MCF 10A (cell line): ENCODE results near the gene RRAD. TPM values are rescaled to one million over a fixed set of nuclear protein-coding genes. Genes with fewer than 3 reads are reported as not detected.
A peak's percentile ranks its signal among the peaks of the same experiment; 100 is the strongest.

Experiments used
- BruUV-seq: library from RNA; stranded (reverse); fragments of 400-500 nt; replicated peaks from 2 replicates; lab custom pipeline; 2021; lab: Mats Ljungman, UMichigan
- CTCF ChIA-PET: fragments of 300-600 bp; sonication (Branson Sonifier 250); formaldehyde crosslinking; extraction: SDS; loops from one replicate; lab custom pipeline; 2021; ENCODE audit warnings: antibody characterized with exemption, inconsistent platforms; lab: Yijun Ruan, JAX
- POLR2A ChIA-PET: fragments of 300-600, 350-650 bp; sonication (Branson Sonifier 250); formaldehyde crosslinking; extraction: SDS; loops from one replicate; lab custom pipeline; 2020; ENCODE audit warnings: antibody characterized with exemption, inconsistent platforms; lab: Yijun Ruan, JAX
- DNase-seq: peaks from one replicate; pipeline ENCODE4 v3.0.0-alpha.2; 2018; ENCODE audit not compliant: unreplicated experiment
- H3K27ac Mint-ChIP-seq: one replicate; pipeline ENCODE4 v1.8.0; 2022; ENCODE audit warnings: mild to moderate bottlenecking, low read depth, mixed read lengths; ENCODE audit not compliant: unreplicated experiment
- H3K27me3 Mint-ChIP-seq: one replicate; pipeline ENCODE4 v1.8.0; 2022; ENCODE audit warnings: mixed read lengths; ENCODE audit not compliant: insufficient read depth, unreplicated experiment
- H3K36me3 Mint-ChIP-seq: one replicate; pipeline ENCODE4 v1.8.0; 2022; ENCODE audit warnings: mild to moderate bottlenecking, moderate library complexity, mixed read lengths; ENCODE audit not compliant: insufficient read depth, unreplicated experiment
- H3K4me1 Mint-ChIP-seq: one replicate; pipeline ENCODE4 v1.8.0; 2022; ENCODE audit warnings: mixed read lengths; ENCODE audit not compliant: insufficient read depth, unreplicated experiment
- H3K4me3 Mint-ChIP-seq: one replicate; pipeline ENCODE4 v1.8.0; 2022; ENCODE audit warnings: mild to moderate bottlenecking, moderate library complexity, mixed read lengths; ENCODE audit not compliant: unreplicated experiment
- H3K9me3 Mint-ChIP-seq: one replicate; pipeline ENCODE4 v1.8.0; 2022; ENCODE audit warnings: mixed read lengths; ENCODE audit not compliant: unreplicated experiment
- intact Hi-C: fragments of 100-400 bp; cut with micrococcal nuclease; formaldehyde crosslinking; loops from 2 replicates; pipeline ENCODE4 v1.14.1; 2022
- total RNA-seq: library from RNA; stranded (reverse); gene quantifications from 2 replicates; pipeline ENCODE4 v1.2.3, GENCODE V29; 2022
- TF ChIP-seq, protein P1 (sequence below): fragments of 200-600 bp; IDR thresholded peaks from one replicate; pipeline ENCODE4 v1.8.0; 2022; ENCODE audit warnings: antibody characterized with exemption, mild to moderate bottlenecking; ENCODE audit not compliant: unreplicated experiment

RRAD gene
- total RNA-seq, 1 experiment from 2014 or later = not detected

DNA sequence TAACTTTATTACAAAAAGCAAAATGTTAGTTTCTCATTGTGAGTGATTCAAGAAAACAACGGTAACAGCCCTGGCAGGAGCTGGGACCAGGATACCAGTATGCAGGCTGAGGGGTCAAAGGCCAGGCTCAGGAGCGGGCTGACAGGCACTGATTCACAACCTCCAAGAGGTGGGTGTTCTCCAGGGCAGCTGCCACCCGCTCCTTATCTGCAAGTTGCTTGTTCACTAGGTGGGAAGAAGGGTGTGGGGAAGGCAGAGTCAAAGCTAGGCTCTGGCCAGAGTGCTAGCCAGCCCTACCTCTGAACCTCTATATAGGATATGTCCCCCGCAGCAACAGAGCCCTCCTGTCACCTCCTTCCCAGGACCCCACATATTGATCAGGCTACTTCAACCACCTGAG lies 6.7 kb upstream of the RRAD start:
- Mint-ChIP-seq H3K27ac (no peak overlapping the region), H3K4me3 (no peak overlapping the region)

DNA sequence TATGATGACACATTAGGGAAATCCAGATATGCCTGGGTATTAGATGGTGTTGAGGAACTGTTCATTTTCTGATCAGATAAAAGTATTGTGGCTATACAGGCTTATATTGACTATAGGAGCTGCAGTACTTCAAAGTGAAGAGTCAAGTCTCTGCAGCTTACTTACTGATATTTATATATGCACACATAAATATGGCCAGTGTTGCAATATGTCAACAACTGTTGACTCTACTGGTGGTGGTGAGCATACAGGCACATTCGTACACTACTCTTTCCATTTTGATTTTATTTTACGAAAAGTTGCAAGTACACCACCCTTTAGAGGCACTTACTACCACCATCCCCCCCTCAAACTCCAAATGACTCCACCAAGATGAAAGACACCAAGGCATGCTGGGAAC lies 6.3 kb upstream of the RRAD start:
- ChIA-PET CTCF (interaction anchor here (1.0 to 5.5 kb wide), 3 partner anchors 33 to 515 kb away, joined by 3 to 58 read pairs (median 3); no protein-coding TSS in a partner anchor), POLR2A (interaction anchor here (0.8 to 1.5 kb wide), 2 partner anchors 9 to 13 kb away, joined by 3 read pairs; no protein-coding TSS in a partner anchor)
- H3K4me3 Mint-ChIP-seq = no peak overlapping the region
- no peak overlapping the region for H3K27ac Mint-ChIP-seq
- peaks cover 53% of the 10 kb centered on the region for H3K4me1 Mint-ChIP-seq
- H3K27me3 Mint-ChIP-seq = no peaks in the 10 kb centered on the region
- H3K9me3 Mint-ChIP-seq = no peaks in the 10 kb centered on the region
- peaks cover 32% of the 10 kb centered on the region for H3K36me3 Mint-ChIP-seq
- intact Hi-C loops = no loop called here
- DNase-seq = no peak
- TF ChIP-seq, protein P1, sequence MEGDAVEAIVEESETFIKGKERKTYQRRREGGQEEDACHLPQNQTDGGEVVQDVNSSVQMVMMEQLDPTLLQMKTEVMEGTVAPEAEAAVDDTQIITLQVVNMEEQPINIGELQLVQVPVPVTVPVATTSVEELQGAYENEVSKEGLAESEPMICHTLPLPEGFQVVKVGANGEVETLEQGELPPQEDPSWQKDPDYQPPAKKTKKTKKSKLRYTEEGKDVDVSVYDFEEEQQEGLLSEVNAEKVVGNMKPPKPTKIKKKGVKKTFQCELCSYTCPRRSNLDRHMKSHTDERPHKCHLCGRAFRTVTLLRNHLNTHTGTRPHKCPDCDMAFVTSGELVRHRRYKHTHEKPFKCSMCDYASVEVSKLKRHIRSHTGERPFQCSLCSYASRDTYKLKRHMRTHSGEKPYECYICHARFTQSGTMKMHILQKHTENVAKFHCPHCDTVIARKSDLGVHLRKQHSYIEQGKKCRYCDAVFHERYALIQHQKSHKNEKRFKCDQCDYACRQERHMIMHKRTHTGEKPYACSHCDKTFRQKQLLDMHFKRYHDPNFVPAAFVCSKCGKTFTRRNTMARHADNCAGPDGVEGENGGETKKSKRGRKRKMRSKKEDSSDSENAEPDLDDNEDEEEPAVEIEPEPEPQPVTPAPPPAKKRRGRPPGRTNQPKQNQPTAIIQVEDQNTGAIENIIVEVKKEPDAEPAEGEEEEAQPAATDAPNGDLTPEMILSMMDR = no peak
- no TSS peak for BruUV-seq

More for the DNA sequence above, 6.7 kb upstream of the RRAD start:
- CTCF ChIA-PET = interaction anchor here (0.5 to 5.5 kb wide), 4 partner anchors 25 to 1106 kb away, joined by 3 to 58 read pairs (median 3); no protein-coding TSS in a partner anchor
- no TSS peak for BruUV-seq
- TF ChIP-seq, protein P1 = no peak
- H3K27me3 Mint-ChIP-seq = no peaks in the 10 kb centered on the region
- peaks cover 36% of the 10 kb centered on the region for H3K36me3 Mint-ChIP-seq
- H3K4me1 Mint-ChIP-seq = peaks cover 51% of the 10 kb centered on the region
- no peak for DNase-seq
- intact Hi-C loops = no loop called here
- POLR2A ChIA-PET = interaction anchor here (0.8 to 2.8 kb wide), 3 partner anchors 9 to 34 kb away, joined by 3 to 48 read pairs (median 3); no protein-coding TSS in a partner anchor
- no peaks in the 10 kb centered on the region for H3K9me3 Mint-ChIP-seq

DNA sequence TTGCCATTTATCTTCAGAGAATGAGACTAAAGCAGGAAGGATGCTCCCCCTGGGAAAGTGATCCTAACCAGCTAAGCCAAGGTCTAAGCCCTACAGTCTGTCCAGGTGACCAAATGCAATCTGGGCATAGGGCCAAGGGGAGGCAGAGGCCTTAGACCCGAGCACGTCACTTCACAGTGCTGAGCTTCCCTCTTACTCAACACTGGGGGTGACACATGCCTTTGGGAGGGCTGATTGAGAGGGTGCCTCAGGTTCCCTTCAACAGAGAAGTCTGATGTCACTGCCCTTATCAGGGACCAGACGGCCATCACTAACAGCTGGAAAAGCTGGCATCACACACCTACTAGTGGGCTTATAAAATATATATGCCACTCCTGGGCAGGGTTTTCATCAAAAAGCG lies 4.9 kb upstream of the RRAD start:
- peak; percentile 89 for DNase-seq
- POLR2A ChIA-PET = interaction anchor here (0.6 to 1.8 kb wide), 8 partner anchors 9 to 921 kb away, joined by 3 to 14 read pairs (median 4); no protein-coding TSS in a partner anchor
- H3K27ac Mint-ChIP-seq = no peak overlapping the region
- intact Hi-C loops = no loop called here
- no peaks in the 10 kb centered on the region for H3K27me3 Mint-ChIP-seq
- H3K36me3 Mint-ChIP-seq = peaks cover 31% of the 10 kb centered on the region
- TF ChIP-seq, protein P1 = no peak
- H3K9me3 Mint-ChIP-seq = no peaks in the 10 kb centered on the region
- BruUV-seq = no TSS peak
- CTCF ChIA-PET = interaction anchor here (1.1 to 5.5 kb wide), 4 partner anchors 17 to 36 kb away, joined by 3 to 58 read pairs (median 3); no protein-coding TSS in a partner anchor
- H3K4me3 Mint-ChIP-seq = no peak overlapping the region
- H3K4me1 Mint-ChIP-seq = peaks cover 45% of the 10 kb centered on the region

DNA sequence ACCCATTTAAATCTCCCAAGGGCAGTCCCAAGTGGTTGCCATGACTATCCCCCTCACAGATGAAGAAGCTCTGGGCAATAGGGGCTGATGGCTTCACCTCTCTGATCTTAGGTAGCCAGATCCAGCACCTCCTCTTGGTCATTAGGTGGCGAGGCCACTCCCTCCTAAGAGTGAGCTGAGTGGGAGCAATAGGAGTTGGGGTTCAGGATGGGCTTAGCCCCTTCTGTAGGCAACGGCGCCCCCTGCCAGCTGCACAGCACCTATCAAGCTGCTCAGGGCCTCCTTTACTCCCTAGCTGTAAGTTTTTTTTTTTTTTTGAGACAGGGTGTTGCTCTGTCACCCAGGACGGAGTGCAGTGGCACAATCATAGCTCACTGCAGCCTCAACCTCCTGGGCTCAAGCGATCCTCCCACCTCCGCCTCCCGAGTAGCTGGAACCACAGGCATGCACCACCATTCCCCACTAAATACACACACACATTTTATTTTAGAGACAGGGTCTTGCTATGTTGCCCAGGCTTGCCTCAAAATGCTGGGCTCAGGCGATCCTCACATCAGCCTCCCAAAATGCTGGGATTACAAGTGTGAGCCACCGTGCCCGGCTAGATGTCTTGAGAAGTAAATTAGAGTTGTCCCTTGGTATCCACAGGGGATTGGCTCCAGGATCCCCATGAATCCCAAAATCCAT lies 3.5 kb upstream of the RRAD start:
- Mint-ChIP-seq H3K36me3 (peaks cover 26% of the 10 kb centered on the region), H3K9me3 (no peaks in the 10 kb centered on the region), H3K4me1 (peaks cover 46% of the 10 kb centered on the region), H3K4me3 (no peak overlapping the region), H3K27me3 (no peaks in the 10 kb centered on the region), H3K27ac (peak overlapping the region; percentile 69)
- ChIA-PET POLR2A (interaction anchor here (0.6 to 3.0 kb wide), 10 partner anchors 9 to 47 kb away, joined by 3 to 16 read pairs (median 4); partner anchors contain the start of gene CDH16), CTCF (interaction anchor here (0.6 to 4.1 kb wide), 10 partner anchors 9 to 267 kb away, joined by 3 to 62 read pairs (median 4); partner anchors contain the start of gene CDH16)
- peak; percentile 52 for DNase-seq
- BruUV-seq = no TSS peak
- TF ChIP-seq, protein P1 = peak; percentile 30
- intact Hi-C loops = loop anchor here (1.0 kb wide), 1 partner anchor 34 kb away; no protein-coding TSS in a partner anchor
